GM21737 (cell line): ENCODE measurements around the gene UNK.
"Not testable (repeated sequence)": the region's sequence is repeated elsewhere in the genome, so short reads cannot be mapped to it uniquely, and the experiment has no call there.

Experiments used
- ATAC-seq: cut with Tn5 transposase; IDR thresholded peaks from one replicate; pipeline ENCODE4 v1.9.1; 2021; ENCODE audit warnings: mild to moderate bottlenecking, moderate library complexity; ENCODE audit not compliant: unreplicated experiment

Gene UNK

GRCh38 chr17:75847614-75848522, 63.3 kb downstream of the UNK start:
- no peak for ATAC-seq

DNA sequence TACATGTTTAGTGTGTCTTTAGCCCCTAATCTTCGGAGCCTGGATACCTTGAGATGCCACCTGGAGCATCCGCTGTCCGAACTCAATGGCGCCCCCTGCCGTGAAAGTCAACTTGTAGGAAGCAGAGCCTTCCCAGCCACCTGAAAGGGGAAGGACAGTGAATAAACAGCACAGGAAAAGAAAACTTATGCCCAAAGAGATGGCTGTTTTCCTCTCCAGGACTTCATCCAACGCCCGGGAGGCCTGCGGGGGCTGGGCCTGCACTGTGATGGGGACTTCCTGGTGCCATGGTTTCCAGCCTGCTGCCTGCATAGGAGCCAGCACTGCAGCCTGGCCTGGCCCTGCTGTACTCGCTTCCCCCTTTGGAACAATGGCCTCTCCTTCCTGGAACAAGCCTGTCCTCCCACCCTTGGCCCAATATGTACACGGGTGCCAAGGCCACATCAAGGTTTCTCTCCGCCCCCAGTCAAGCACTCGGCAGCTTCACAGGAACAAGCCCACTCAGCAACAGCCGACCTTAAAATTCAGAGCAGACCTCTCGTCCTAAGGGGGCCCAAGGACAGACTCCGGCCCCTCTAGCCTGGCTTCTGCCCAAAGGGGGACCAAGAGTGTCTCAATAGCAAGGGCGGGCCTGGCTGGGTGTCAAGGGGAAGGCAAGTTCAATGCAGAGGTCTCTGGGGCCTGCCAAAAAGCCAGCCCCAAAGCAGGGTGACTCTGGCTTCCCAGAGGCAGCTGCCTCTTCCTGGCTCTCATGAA, 64.1 kb downstream of the UNK start:
- no peak for ATAC-seq

- ATAC-seq = no peak
Observed at GRCh38 chr17:75849279-75849646, 64.7 kb downstream of the UNK start.

GRCh38 chr17:75849724-75850123, 65.1 kb downstream of the UNK start:
- ATAC-seq = no peak

GRCh38 chr17:75850928-75851692, 66.5 kb downstream of the UNK start:
- no peak for ATAC-seq

DNA sequence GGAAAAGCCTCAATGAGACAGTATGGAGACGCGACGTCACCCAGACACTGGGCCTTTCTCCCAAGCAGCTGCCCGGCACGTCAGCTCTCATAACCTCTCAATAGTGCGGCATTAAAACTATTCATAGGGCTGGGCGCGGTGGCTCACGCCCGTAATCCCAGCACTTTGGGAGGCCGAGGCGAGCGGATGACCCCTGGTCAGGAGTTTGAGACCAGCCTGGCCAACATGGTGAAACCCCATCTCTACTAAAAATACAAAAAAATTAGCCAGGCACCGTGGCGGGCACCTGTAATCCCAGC, 67.0 kb downstream of the UNK start:
- ATAC-seq = not testable (repeated sequence)

DNA sequence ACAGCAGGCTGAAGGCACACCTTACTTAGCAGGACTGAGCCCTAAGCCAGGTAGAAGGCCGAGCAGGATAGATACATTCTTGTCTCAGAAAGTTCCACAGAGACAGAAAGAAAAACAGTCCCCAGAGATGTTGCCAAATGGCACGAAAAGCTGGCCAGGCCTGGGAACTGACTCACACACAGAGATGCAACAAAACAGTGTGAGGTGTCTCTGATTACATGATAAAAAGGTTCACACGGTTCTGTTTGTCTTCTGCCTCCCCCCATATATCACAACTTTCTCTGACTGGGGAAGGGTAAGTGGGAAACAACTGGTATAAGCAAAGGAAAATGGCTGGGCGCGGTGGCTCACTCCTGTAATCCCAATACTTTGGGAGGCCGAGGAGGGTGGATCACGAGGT, 68.8 kb downstream of the UNK start:
- no peak for ATAC-seq

- no peak for ATAC-seq
Observed at GRCh38 chr17:75854101-75854748, 69.6 kb downstream of the UNK start.

- ATAC-seq = peak; percentile 1
Observed at GRCh38 chr17:75854881-75855309, 70.3 kb downstream of the UNK start.

DNA sequence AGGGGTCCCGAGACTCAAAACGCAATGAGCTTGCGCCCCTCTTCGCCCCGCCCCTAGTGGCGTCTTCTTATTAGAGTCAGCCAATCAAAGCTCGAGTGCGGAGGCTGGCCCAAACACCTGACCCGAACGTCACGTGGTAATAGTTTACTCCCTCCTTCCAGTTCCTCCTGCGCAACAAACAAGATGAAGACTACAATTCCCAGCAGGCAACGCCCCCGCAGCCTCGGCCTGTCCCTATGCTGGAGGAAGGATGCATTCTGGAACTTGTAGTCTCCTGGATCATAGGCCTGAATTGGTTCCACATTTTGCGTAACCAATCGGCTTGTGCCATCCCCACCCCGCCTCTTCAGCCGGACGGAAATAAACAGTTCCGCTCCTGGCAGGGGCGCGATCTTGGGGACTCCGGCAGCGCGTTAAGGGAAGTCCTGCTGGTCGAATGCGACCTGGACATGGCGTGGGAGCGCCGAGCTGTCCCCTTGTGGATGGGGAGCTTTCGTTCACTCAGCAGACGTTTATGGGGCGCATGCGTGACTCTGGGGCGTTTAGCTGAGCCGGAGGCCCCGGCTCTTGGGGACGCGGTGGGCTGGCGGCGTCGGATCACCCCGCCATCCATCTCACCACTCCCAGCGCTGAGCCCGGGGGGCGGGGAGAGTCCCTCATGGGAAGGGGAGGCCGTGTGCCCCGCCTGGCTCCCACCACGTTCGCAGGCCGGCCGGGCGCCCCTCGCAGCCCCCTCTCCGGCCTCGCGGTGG, 70.9 kb downstream of the UNK start, which contains the start of gene WBP2:
WBP2 (minus strand) TSS at position 26 of the 752 bp plus-strand sequence. CDS start 38 bp downstream, outside the sequence.
- peak; percentile 75 for ATAC-seq

DNA sequence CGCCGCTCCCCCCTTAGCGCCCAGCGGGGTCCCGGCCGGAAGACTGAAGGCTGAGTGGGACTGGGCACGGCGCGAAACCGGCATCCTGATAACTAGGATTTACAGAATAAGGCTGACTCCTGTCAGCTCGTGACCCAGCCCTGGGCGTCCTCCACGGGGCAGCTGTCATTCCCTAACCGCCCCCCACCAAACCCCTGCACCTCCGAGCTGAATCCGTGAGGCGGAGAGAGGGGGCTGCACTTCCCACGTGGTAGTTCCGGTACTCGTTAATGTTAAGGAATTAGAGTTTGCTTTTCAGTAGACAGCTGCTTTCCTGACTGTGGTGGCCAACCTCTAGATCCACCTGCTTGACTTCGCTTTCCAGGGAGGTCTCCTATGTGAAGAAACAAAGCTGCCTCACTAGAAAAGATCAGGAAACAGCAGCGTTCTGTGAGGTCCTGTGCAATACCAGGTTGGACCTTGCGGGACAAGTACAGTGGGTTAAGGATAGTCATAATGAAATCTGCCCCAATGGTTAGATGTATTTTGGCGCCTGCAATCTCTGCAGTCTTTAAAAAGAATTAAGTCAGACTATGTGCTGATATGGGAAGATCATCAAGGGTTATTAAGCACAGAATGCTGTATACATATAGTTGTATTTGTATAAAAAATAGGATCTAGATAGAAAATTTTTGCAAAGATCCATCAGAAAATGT, 71.6 kb downstream of the UNK start:
- ATAC-seq = peak; percentile 34

- ATAC-seq = not testable (repeated sequence)
Observed at GRCh38 chr17:75859358-75859757, 74.8 kb downstream of the UNK start.

DNA sequence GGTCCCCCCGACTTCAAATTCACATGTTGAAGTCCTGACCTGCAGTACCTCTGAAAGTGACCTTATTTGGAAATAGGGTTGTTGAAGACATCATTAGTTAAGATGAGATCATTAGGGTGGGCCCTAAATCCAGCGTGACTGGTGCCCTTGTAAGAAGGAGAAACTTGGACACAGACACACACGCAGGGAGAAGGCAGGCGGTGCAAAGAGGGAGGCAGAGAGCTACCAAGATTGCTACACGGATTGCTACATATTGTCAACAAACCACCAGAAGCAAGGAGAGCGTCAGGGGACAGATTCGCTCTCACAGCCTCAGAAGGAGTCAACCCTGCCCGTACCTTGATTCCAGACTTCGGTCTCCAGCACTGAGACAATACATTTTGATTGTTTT, 77.3 kb downstream of the UNK start:
- ATAC-seq = no peak

- peak; percentile 84 for ATAC-seq
Observed at GRCh38 chr17:75864448-75864871, 79.9 kb downstream of the UNK start.

DNA sequence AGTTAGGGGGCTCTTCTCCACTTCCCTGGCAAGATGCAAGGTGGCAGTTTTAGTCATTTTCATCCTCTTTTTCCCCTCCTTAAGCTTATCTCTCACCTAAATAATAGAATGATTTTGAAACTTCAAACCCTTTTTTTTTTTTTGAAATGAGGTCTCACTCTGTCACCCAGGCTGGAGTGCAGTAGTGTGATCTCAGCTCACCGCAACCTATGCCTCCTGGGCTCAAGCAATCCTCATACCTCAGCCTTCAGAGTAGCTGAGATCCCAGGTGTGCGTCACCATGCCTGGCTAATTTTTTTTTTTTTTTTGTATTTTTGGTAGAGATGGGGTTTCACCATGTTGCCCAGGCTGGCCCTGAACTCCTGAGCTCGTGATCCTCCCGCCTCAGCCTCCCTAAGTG, 80.3 kb downstream of the UNK start:
- peak; percentile 13 for ATAC-seq

GRCh38 chr17:75865404-75866188, 81.0 kb downstream of the UNK start:
- not testable (repeated sequence) for ATAC-seq

- ATAC-seq = not testable (repeated sequence)
Observed at GRCh38 chr17:75868730-75869281, 84.2 kb downstream of the UNK start.
